GM12878 (cell line): ENCODE results near the gene CHL1. TPM values are rescaled to one million over a fixed set of nuclear protein-coding genes. Genes with fewer than 3 reads are reported as not detected.

Experiments used
- ATAC-seq: fragments of 200-7000 bp; cut with Tn5 transposase; 3 replicates; pipeline ENCODE4 v1.9.1; 2020; ENCODE audit warnings: mild to moderate bottlenecking, moderate library complexity
- BruUV-seq: library from RNA; stranded (reverse); fragments of 400-500 nt; replicated peaks from 2 replicates; lab custom pipeline; 2021; lab: Mats Ljungman, UMichigan
- CTCF ChIA-PET: fragments of 300-600 bp; sonication (Branson Sonifier 250); formaldehyde crosslinking; extraction: SDS; loops from one replicate; lab custom pipeline; 2021; ENCODE audit warnings: inconsistent platforms; lab: Yijun Ruan, JAX
- POLR2A ChIA-PET: fragments of 350-600 bp; formaldehyde crosslinking; extraction: SDS; loops from one replicate; lab custom pipeline; 2021; ENCODE audit warnings: inconsistent platforms; lab: Charles Lee
- RAD21 ChIA-PET: fragments of 300-600 bp; sonication (Branson Sonifier 250); formaldehyde crosslinking; loops from one replicate; lab custom pipeline; 2023; ENCODE audit warnings: antibody characterized with exemption; ENCODE audit not compliant: unreplicated experiment; lab: Charles Lee
- SMC1A ChIA-PET: fragments of 300-600 bp; sonication (Branson Sonifier 250); formaldehyde crosslinking; loops from one replicate; lab custom pipeline; 2023; ENCODE audit not compliant: unreplicated experiment, uncharacterized antibody; lab: Charles Lee
- DNase-seq: peaks from one replicate; pipeline ENCODE4 v3.0.0-alpha.2; 2011; ENCODE audit warnings: low read depth, low spot score
- FAIRE-seq: peaks from 3 replicates; lab custom pipeline; 2011; peaks lifted over from hg19 to GRCh38; lab: Jason Lieb, UNC
- H2AFZ ChIP-seq: 2 replicates; pipeline ENCODE4 v1.6.0; 2011; ENCODE audit warnings: low read depth, low read length, control low read depth; ENCODE audit not compliant: control insufficient read depth
- H3K27ac ChIP-seq: 2 replicates; pipeline ENCODE4 v1.5.1; 2011; ENCODE audit warnings: control low read depth; ENCODE audit not compliant: control insufficient read depth, insufficient read depth
- H3K27me3 ChIP-seq, 2 experiments: replicated peaks in 1 of 2; 2 replicates each; pipeline versions ENCODE4 v1.6.0 to v1.6.1; 2011; ENCODE audit warnings: low read length in 1 of 2; ENCODE audit not compliant: control insufficient read depth in 2 of 2, insufficient read depth in 2 of 2
- H3K36me3 ChIP-seq, 2 experiments: 2 replicates each; pipeline ENCODE4 v1.5.1; 2011; ENCODE audit warnings: low read length in 1 of 2; ENCODE audit not compliant: control insufficient read depth in 2 of 2, insufficient read depth in 2 of 2
- H3K4me1 ChIP-seq: 2 replicates; pipeline ENCODE4 v1.6.1; 2011; ENCODE audit warnings: mild to moderate bottlenecking, low read length, moderate library complexity, mixed read lengths; ENCODE audit not compliant: control insufficient read depth, insufficient read depth
- H3K4me2 ChIP-seq: 2 replicates; pipeline ENCODE4 v1.6.0; 2011; ENCODE audit warnings: control low read depth; ENCODE audit not compliant: control insufficient read depth, insufficient read depth
- H3K4me3 ChIP-seq: fragments of 200-600 bp; sonication (generic); 2 replicates; pipeline ENCODE4 v1.5.1; 2016
- H3K79me2 ChIP-seq: 2 replicates; pipeline ENCODE4 v1.6.0; 2011; ENCODE audit warnings: low read length; ENCODE audit not compliant: control insufficient read depth, insufficient read depth
- H3K9ac ChIP-seq: 2 replicates; pipeline ENCODE4 v1.8.0; 2011; ENCODE audit warnings: low read length, control low read depth, mixed read lengths; ENCODE audit not compliant: control insufficient read depth, insufficient read depth
- H3K9me3 ChIP-seq: replicated peaks from 3 replicates; pipeline ENCODE4 v1.5.1; 2011; ENCODE audit warnings: mild to moderate bottlenecking, low read length; ENCODE audit not compliant: control insufficient read depth, insufficient read depth
- H4K20me1 ChIP-seq: 2 replicates; pipeline ENCODE4 v1.6.0; 2011; ENCODE audit not compliant: control insufficient read depth, insufficient read depth
- ATF3 ChIP-seq: IDR thresholded peaks from 2 replicates; pipeline ENCODE4 v1.6.1; 2011; ENCODE audit warnings: low read depth, mild to moderate bottlenecking, low read length, moderate library complexity, borderline replicate concordance; ENCODE audit errors: extremely low read depth
- CBX5 ChIP-seq: sonication (generic); IDR thresholded peaks from 2 replicates; pipeline ENCODE4 v1.6.1; 2016; ENCODE audit warnings: low read depth, moderate library complexity, mild to moderate bottlenecking, inconsistent platforms
- CEBPB ChIP-seq, 2 experiments: fragments of 150-350 bp in 1 of 2; IDR thresholded peaks; 2 replicates each; pipeline ENCODE4 v1.6.1; 2012 to 2014; ENCODE audit warnings: low read depth in 2 of 2, low read length in 2 of 2, borderline replicate concordance in 1 of 2, inconsistent platforms in 1 of 2
- ETV6 ChIP-seq, 2 experiments: fragments of 450-650 bp in 1 of 2; IDR thresholded peaks in 1 of 2; conservative IDR thresholded peaks in 1 of 2; 2 replicates each; pipeline ENCODE4 v1.6.1; 2014; ENCODE audit warnings: antibody characterized with exemption in 1 of 2, borderline replicate concordance in 1 of 2, low read depth in 1 of 2, mild to moderate bottlenecking in 1 of 2, moderate library complexity in 1 of 2
- HDAC6 ChIP-seq: fragments of 200-600 bp; sonication (generic); IDR thresholded peaks from one replicate; pipeline ENCODE4 v1.8.0; 2017; ENCODE audit warnings: antibody characterized with exemption; ENCODE audit not compliant: unreplicated experiment
- PAX5 ChIP-seq: IDR thresholded peaks from 2 replicates; pipeline ENCODE4 v1.6.1; 2011; ENCODE audit warnings: low read depth, low read length, borderline replicate concordance
- PAX8 ChIP-seq: fragments of 450-650 bp; IDR thresholded peaks from 2 replicates; pipeline ENCODE4 v1.6.1; 2017; ENCODE audit warnings: mild to moderate bottlenecking, moderate library complexity
- POLR2AphosphoS5 ChIP-seq: IDR thresholded peaks from 2 replicates; pipeline ENCODE4 v1.6.1; 2011; ENCODE audit warnings: mild to moderate bottlenecking, low read length, inconsistent platforms
- POU2F2 ChIP-seq: IDR thresholded peaks from 3 replicates; pipeline ENCODE4 v1.6.1; 2011; ENCODE audit warnings: low read depth, mild to moderate bottlenecking, low read length, borderline replicate concordance
- RELA ChIP-seq: fragments of 450-650 bp; IDR thresholded peaks from 2 replicates; pipeline ENCODE4 v1.8.0; 2014; ENCODE audit warnings: borderline replicate concordance; ENCODE audit not compliant: partially characterized antibody
- SRF ChIP-seq, 2 experiments: IDR thresholded peaks; 2 replicates each; pipeline ENCODE4 v1.6.1; 2011; ENCODE audit warnings: low read depth in 2 of 2, low read length in 2 of 2, mild to moderate bottlenecking in 1 of 2, moderate library complexity in 1 of 2
- WGBS: methylation state at CpG from one replicate; pipeline ENCODE4 v1.1.6; 2016; ENCODE audit warnings: low lambda C conversion rate; ENCODE audit not compliant: insufficient replicate concordance, insufficient coverage; ENCODE audit errors: missing lambda C conversion rate; 5-methylcytosine and 5-hydroxymethylcytosine counted together
- in situ Hi-C: fragments of 300-500 bp; cut with MboI; formaldehyde crosslinking; loops from 9 replicates; pipeline ENCODE4 v1.14.3; 2018; ENCODE audit warnings: mixed read lengths
- intact Hi-C: fragments of 100-400 bp; cut with micrococcal nuclease; formaldehyde crosslinking; loops from one replicate; pipeline ENCODE4 v1.14.2; 2022; ENCODE audit not compliant: unreplicated experiment
- polyA plus RNA-seq, 11 experiments: library from polyadenylated mRNA; depleted of rRNA in 4 of 11; unstranded in 6 of 11; stranded (reverse) in 5 of 11; fragments of >200 nt; fragmentation: Nextera tagmentation in 4 of 11; fragmentation: Illumina TruSeq in 1 of 11; extraction: Ambion mirVana in 4 of 11; extraction: Trizol in 1 of 11; gene quantifications; 1 replicate in 1 of 11; 2 replicates in 10 of 11; pipeline versions ENCODE4 v1.2.1 to v1.2.3, GENCODE V29; 2011 to 2016; ENCODE audit warnings: inconsistent platforms in 2 of 11, missing spikeins in 2 of 11, low read depth in 1 of 11
- total RNA-seq, 4 experiments: library from RNA; depleted of rRNA in 3 of 4; stranded (reverse); fragments of >200 nt in 3 of 4; fragmentation: Illumina TruSeq in 1 of 4; extraction: Trizol in 1 of 4; gene quantifications; 2 replicates each; pipeline versions ENCODE4 v1.2.1 to v1.2.3, GENCODE V29; 2013 to 2021

The CHL1 gene
- total and polyA plus RNA-seq, 10 of the 15 experiments (the other 5 are each of a cell fraction or from before 2014, with no cell fraction given) = 0.71 to 30.4 (median 1.8) TPM

GRCh38 chr3:425079-425478, 228.5 kb downstream of the CHL1 start:
- in situ Hi-C loops = no loop called here
- CTCF ChIA-PET = interaction anchor here (1.3 kb wide), 1 partner anchor 10 kb away, joined by 3 read pairs; no protein-coding TSS in a partner anchor
- H3K79me2 ChIP-seq = no peaks in the 10 kb centered on the region
- ATAC-seq = no peak
- TF ChIP-seq ATF3 = no peak
- no peak for TF ChIP-seq HDAC6
- TF ChIP-seq POLR2AphosphoS5 = no peak
- TF ChIP-seq RELA = no peak
- no peak for TF ChIP-seq CBX5
- TF ChIP-seq POU2F2 = no peak
- no peak for TF ChIP-seq CEBPB (IDR thresholded peaks at IDR 0.05; ENCODE audit: borderline replicate concordance in 1 of 2, low read depth in 2 of 2, low read length in 2 of 2)
- TF ChIP-seq ETV6 (conservative IDR thresholded peaks at IDR 0.05 in 1 of 2, IDR thresholded peaks at IDR 0.05 in 1 of 2; ENCODE audit: borderline replicate concordance in 1 of 2, low read depth in 1 of 2) = no peak
- no peak for TF ChIP-seq PAX8
- TF ChIP-seq SRF (IDR thresholded peaks at IDR 0.05; ENCODE audit: low read depth in 2 of 2, low read length in 2 of 2) = no peak
- TF ChIP-seq PAX5 = no peak
- TF ChIP-seq, all 136 proteins: peak for 0
- no peak overlapping the region for H3K4me2 ChIP-seq
- no peaks in the 10 kb centered on the region for H3K27me3 ChIP-seq
- H3K36me3 ChIP-seq = no peaks in the 10 kb centered on the region
- no peak overlapping the region for H3K27ac ChIP-seq
- H3K4me3 ChIP-seq = no peak overlapping the region
- SMC1A ChIA-PET = interaction anchor here (1.3 kb wide), 1 partner anchor 267 kb away, joined by 3 read pairs; no protein-coding TSS in a partner anchor
- RAD21 ChIA-PET = no interaction called here
- no peak overlapping the region for H2AFZ ChIP-seq
- H3K4me1 ChIP-seq = no peaks in the 10 kb centered on the region
- WGBS = 42% methylated on average over 3 of the region's 3 CpGs
- POLR2A ChIA-PET = no interaction called here
- BruUV-seq = no TSS peak
- FAIRE-seq = no peak
- no peaks in the 10 kb centered on the region for H4K20me1 ChIP-seq
- H3K9ac ChIP-seq = no peak overlapping the region
- H3K9me3 ChIP-seq = no peaks in the 10 kb centered on the region
- intact Hi-C loops = no loop called here
- DNase-seq = no peak
